ENCODE data around the gene SLC41A3.
"Not testable (repeated sequence)": the region's sequence is repeated elsewhere in the genome, so short reads cannot be mapped to it uniquely, and the experiment has no call there.

Gene SLC41A3

GRCh38 chr3:126076140-126076539 lies 7.8 kb downstream of the SLC41A3 start:
- TF ChIP-seq ZFX (IDR thresholded peaks at IDR 0.05; ENCODE audit: borderline replicate concordance), result no peak
- TF ChIP-seq CTCF (IDR thresholded peaks at IDR 0.05), result no peak
- no peak overlapping the region for H3K27ac ChIP-seq

- TF ChIP-seq ZFX (IDR thresholded peaks at IDR 0.05; ENCODE audit: borderline replicate concordance) (no peak), CTCF (IDR thresholded peaks at IDR 0.05) (no peak)
- H3K27ac ChIP-seq, result no peak overlapping the region
Observed at GRCh38 chr3:126070146-126070545, 13.8 kb downstream of the SLC41A3 start.

GRCh38 chr3:126067959-126068358 lies 16.0 kb downstream of the SLC41A3 start:
- no peak overlapping the region for H3K27ac ChIP-seq
- no peak for TF ChIP-seq CTCF (IDR thresholded peaks at IDR 0.05)
- no peak for TF ChIP-seq ZFX (IDR thresholded peaks at IDR 0.05; ENCODE audit: borderline replicate concordance)

- not testable (repeated sequence) for H3K27ac ChIP-seq
Observed at GRCh38 chr3:126066676-126067075, 17.2 kb downstream of the SLC41A3 start.

GRCh38 chr3:126065876-126066275 lies 18.0 kb downstream of the SLC41A3 start:
- TF ChIP-seq CTCF (IDR thresholded peaks at IDR 0.05) (no peak), ZFX (IDR thresholded peaks at IDR 0.05; ENCODE audit: borderline replicate concordance) (no peak)
- H3K27ac ChIP-seq, result no peak overlapping the region

GRCh38 chr3:126064627-126065258 lies 19.2 kb downstream of the SLC41A3 start:
- no peak for TF ChIP-seq ZFX (IDR thresholded peaks at IDR 0.05; ENCODE audit: borderline replicate concordance)
- TF ChIP-seq CTCF (IDR thresholded peaks at IDR 0.05), result no peak
- H3K27ac ChIP-seq, result no peak overlapping the region

- no peak for TF ChIP-seq ZFX (IDR thresholded peaks at IDR 0.05; ENCODE audit: borderline replicate concordance)
- no peak for TF ChIP-seq CTCF (IDR thresholded peaks at IDR 0.05)
Observed at GRCh38 chr3:126063358-126063965, 20.5 kb downstream of the SLC41A3 start.

More at GRCh38 chr3:126063358-126063965, 20.5 kb downstream of the SLC41A3 start:
- no peak overlapping the region for H3K27ac ChIP-seq

Measured in 22Rv1 (cell line).